Common myeloid progenitor, CD34-positive (primary cell): Measurements from ENCODE around the gene AGBL1.

ENCODE experiments used
- CTCF ChIA-PET: fragments of 350-600 bp; sonication (Branson Sonifier 250); formaldehyde crosslinking; loops from one replicate; lab custom pipeline; 2021; ENCODE audit warnings: antibody characterized with exemption; lab: Charles Lee
- POLR2A ChIA-PET: fragments of 350-600 bp; sonication (Branson Sonifier 250); formaldehyde crosslinking; loops from one replicate; lab custom pipeline; 2021; ENCODE audit warnings: antibody characterized with exemption; lab: Charles Lee
- DNase-seq, 3 donors: peaks; one replicate each; pipeline versions ENCODE4 v3.0.0 to v3.0.0-alpha.2; 2013
- H3K27ac ChIP-seq, 2 experiments: 1 replicate in 1 of 2; 2 replicates in 1 of 2; pipeline ENCODE4 v1.7.0; 2013; ENCODE audit warnings: inconsistent platforms in 2 of 2, low read length in 2 of 2, mild to moderate bottlenecking in 2 of 2, low read depth in 1 of 2, moderate library complexity in 1 of 2; ENCODE audit not compliant: severe bottlenecking in 2 of 2, insufficient read depth in 1 of 2, poor library complexity in 1 of 2
- H3K27me3 ChIP-seq, 5 experiments: replicated peaks in 2 of 5; 1 replicate in 3 of 5; 2 replicates in 2 of 5; pipeline versions ENCODE4 v1.6.1 to v1.7.0; 2013; ENCODE audit warnings: low read length in 4 of 5, mild to moderate bottlenecking in 2 of 5, moderate library complexity in 2 of 5, inconsistent platforms in 1 of 5; ENCODE audit not compliant: insufficient read depth in 5 of 5, control insufficient read depth in 4 of 5
- H3K36me3 ChIP-seq, 4 experiments: 1 replicate in 2 of 4; 2 replicates in 2 of 4; pipeline versions ENCODE4 v1.6.1 to v1.7.0; 2013; ENCODE audit warnings: low read length in 3 of 4, control low read depth in 1 of 4, mild to moderate bottlenecking in 1 of 4; ENCODE audit not compliant: control insufficient read depth in 4 of 4, insufficient read depth in 4 of 4
- H3K4me1 ChIP-seq, 4 experiments: 1 replicate in 3 of 4; 2 replicates in 1 of 4; pipeline versions ENCODE4 v1.6.1 to v1.7.1; 2013; ENCODE audit warnings: low read length in 3 of 4, mild to moderate bottlenecking in 3 of 4, control low read depth in 1 of 4, inconsistent platforms in 1 of 4, moderate library complexity in 1 of 4; ENCODE audit not compliant: control insufficient read depth in 4 of 4, insufficient read depth in 4 of 4; ENCODE audit errors: control extremely low read depth in 1 of 4
- H3K4me3 ChIP-seq, 7 experiments: 1 replicate in 4 of 7; 2 replicates in 3 of 7; pipeline versions ENCODE4 v1.5.1 to v1.7.0; 2013; ENCODE audit warnings: mild to moderate bottlenecking in 7 of 7, low read length in 6 of 7, moderate library complexity in 6 of 7, inconsistent platforms in 2 of 7, low read depth in 2 of 7, control low read depth in 1 of 7; ENCODE audit not compliant: insufficient read depth in 4 of 7, control insufficient read depth in 1 of 7; ENCODE audit errors: extremely low read depth in 1 of 7
- H3K9me3 ChIP-seq, 5 experiments: 1 replicate in 4 of 5; 2 replicates in 1 of 5; pipeline versions ENCODE4 v1.6.1 to v1.7.1; 2013; ENCODE audit warnings: low read length in 4 of 5, mild to moderate bottlenecking in 2 of 5, inconsistent platforms in 1 of 5, low read depth in 1 of 5, moderate library complexity in 1 of 5; ENCODE audit not compliant: control insufficient read depth in 4 of 5, insufficient read depth in 2 of 5; ENCODE audit errors: control extremely low read depth in 1 of 5
- WGBS: methylation state at CpG from one replicate; pipeline ENCODE4 v1.1.5; 2013; ENCODE audit not compliant: insufficient coverage; 5-methylcytosine and 5-hydroxymethylcytosine counted together

Gene AGBL1

DNA sequence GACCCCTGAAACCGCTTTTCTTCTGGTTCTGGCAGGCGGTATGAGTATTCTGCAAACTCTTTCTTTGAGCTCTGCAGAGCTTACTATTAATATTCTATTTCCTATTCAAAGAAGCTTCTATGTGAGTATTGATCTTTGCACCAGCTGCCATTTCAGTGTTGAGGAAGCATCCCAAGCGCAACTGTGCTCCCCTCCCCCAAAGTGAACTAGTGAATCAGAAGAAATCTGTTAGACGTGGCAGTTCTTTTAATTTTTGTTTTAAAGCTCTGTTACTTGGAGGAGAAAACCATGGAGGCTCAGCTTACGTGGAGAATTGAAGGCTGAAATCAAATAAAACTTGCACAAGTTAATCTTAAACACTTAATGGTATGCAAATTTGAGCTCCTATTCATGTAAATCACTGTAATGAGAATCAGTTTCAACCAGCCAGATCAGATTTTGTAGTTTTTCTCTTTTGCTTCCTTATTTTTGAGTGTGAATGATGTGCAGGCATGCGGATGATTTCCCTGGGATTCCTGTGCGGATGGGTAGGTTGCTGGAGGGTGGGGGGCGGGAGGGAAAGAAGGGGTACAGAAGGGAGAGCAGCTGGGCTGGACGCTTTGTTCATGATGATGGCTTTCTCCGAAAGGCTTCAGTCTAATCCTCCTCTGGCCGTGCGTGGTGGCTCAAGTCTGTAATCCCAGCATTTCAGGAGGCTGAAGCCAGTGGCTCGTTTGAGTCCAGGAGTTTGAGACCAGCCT is 16.1 kb upstream of the AGBL1 start:
- peaks cover 0 to 4% (median 0%) of the 10 kb centered on the region in 5 experiments for H3K9me3 ChIP-seq
- ChIA-PET POLR2A (no interaction called here), CTCF (interaction anchor here (1.1 to 1.2 kb wide), 2 partner anchors 11 to 18 kb away, joined by 3 read pairs; no protein-coding TSS in a partner anchor)
- H3K27ac ChIP-seq, result no peak overlapping the region
- H3K27me3 ChIP-seq, result peaks cover 0 to 5% (median 0%) of the 10 kb centered on the region in 5 experiments
- no peaks in the 10 kb centered on the region for H3K36me3 ChIP-seq
- no peak overlapping the region for H3K4me3 ChIP-seq
- H3K4me1 ChIP-seq, result no peaks in the 10 kb centered on the region
- DNase-seq, result no peak
- 98% methylated on average over 9 of the region's 13 CpGs for WGBS

DNA sequence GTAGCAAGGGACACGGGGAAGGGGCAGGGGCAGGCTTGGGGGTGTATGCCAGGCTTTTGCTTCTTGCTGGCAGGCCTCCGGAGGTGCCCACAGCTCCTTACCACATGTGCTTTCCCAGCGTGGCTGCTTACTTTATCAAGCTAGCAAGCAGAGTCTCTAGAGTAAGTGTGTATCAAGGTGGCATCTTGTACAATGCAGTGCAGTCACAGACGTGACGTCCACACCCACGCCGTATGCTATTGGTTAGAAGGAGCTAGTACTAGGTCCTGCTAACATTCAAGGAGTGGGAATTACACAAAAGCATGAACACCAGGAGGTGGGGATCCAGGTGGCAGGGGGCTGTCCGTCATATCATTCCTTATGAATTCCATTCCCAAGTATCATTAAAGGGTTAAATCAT is 15.3 kb upstream of the AGBL1 start:
- no peaks in the 10 kb centered on the region for H3K4me1 ChIP-seq
- CTCF ChIA-PET, result interaction anchor here (1.2 kb wide), 1 partner anchor 19 kb away, joined by 3 read pairs; no protein-coding TSS in a partner anchor
- 97% methylated on average over 7 of the region's 8 CpGs for WGBS

DNA sequence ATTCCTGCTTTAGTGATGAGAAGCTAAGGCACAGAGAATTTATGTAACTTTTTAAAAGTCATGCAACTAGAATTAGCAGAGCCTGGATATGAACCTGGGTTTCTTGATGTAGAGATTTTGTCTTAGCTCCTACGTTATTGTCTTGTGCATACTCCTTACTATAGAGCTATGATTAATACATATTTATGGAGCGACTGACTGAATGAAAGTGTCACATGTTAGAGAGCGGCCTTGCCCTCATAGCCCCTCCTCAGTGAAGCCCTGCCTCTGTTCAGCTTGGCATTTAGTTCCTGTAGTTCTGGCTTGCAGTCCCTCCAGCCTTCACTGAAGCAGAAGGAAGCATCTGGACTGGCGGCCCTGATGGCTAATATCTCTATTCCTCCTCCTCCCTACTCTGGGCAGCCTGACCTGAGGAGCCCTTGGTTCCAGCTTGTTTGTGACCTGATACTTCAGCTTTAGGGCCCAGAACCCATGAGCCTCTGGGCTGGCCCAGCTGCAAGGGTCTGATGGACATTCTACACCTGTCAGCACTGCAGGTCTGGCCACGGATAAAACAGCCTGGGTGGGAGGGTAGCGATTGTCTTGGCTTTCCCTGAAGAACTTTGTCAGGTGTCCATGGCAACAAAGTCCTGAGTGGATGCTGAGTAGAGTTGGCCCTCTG is 13.4 kb upstream of the AGBL1 start:
- CTCF ChIA-PET, result no interaction called here
- Histone ChIP-seq H3K27ac (no peak overlapping the region), H3K9me3 (peaks cover 0 to 4% (median 0%) of the 10 kb centered on the region in 5 experiments), H3K4me3 (no peak overlapping the region), H3K36me3 (no peaks in the 10 kb centered on the region), H3K27me3 (peaks cover 0 to 5% (median 0%) of the 10 kb centered on the region in 5 experiments), H3K4me1 (no peaks in the 10 kb centered on the region)
- DNase-seq, result peak in 1 of 3 donors; percentile 18
- POLR2A ChIA-PET, result no interaction called here
- 76% methylated on average over 4 of the region's 6 CpGs for WGBS

More for the DNA sequence above, 15.3 kb upstream of the AGBL1 start:
- POLR2A ChIA-PET, result no interaction called here
- Histone ChIP-seq H3K36me3 (no peaks in the 10 kb centered on the region), H3K27ac (no peak overlapping the region), H3K9me3 (peaks cover 0 to 4% (median 0%) of the 10 kb centered on the region in 5 experiments), H3K4me3 (no peak overlapping the region), H3K27me3 (peaks cover 0 to 5% (median 0%) of the 10 kb centered on the region in 5 experiments)
- no peak for DNase-seq

- Histone ChIP-seq H3K4me1 (no peaks in the 10 kb centered on the region), H3K27ac (no peak overlapping the region), H3K27me3 (peaks cover 0 to 7% (median 0%) of the 10 kb centered on the region in 5 experiments), H3K4me3 (no peak overlapping the region), H3K36me3 (no peaks in the 10 kb centered on the region), H3K9me3 (no peaks in the 10 kb centered on the region)
- CTCF ChIA-PET, result no interaction called here
- no peak for DNase-seq
- WGBS, result no CpG with 5 or more reads among the region's 1 CpG
- POLR2A ChIA-PET, result no interaction called here
Measured at GRCh38 chr15:86073281-86073680, 6.4 kb upstream of the AGBL1 start.

GRCh38 chr15:86076468-86076867 is 3.2 kb upstream of the AGBL1 start:
- Histone ChIP-seq H3K27ac (no peak overlapping the region), H3K4me1 (no peaks in the 10 kb centered on the region), H3K36me3 (no peaks in the 10 kb centered on the region), H3K27me3 (peaks cover 0 to 7% (median 0%) of the 10 kb centered on the region in 5 experiments), H3K4me3 (no peak overlapping the region), H3K9me3 (no peaks in the 10 kb centered on the region)
- CTCF ChIA-PET, result no interaction called here
- POLR2A ChIA-PET, result no interaction called here
- no peak for DNase-seq
- WGBS, result 84% methylated on average over 3 of the region's 3 CpGs

DNA sequence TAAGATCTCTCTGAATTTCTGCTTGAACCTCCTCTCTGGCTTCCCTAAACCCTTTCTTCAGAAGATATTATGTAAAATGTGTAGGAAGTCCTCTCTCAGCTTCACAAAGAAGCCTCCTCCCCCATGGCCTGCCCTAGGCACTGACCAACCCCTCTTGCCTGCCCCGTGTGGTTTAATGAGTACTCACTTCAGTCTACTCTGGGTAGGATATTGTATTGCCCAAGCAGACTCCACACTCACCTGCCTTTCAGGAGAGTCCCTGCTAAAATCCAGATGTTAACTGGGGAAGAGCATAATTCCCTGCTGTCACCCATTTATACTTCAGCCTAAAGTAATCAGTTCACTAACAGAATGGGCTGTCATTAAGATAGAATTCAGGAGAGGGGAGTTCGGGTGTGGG is 2.6 kb upstream of the AGBL1 start:
- Histone ChIP-seq H3K27ac (no peak overlapping the region), H3K4me1 (no peaks in the 10 kb centered on the region), H3K4me3 (no peak overlapping the region), H3K9me3 (no peaks in the 10 kb centered on the region), H3K36me3 (no peaks in the 10 kb centered on the region), H3K27me3 (peaks cover 0 to 7% (median 0%) of the 10 kb centered on the region in 5 experiments)
- WGBS, result 70% methylated on average over 1 of the region's 2 CpGs
- POLR2A ChIA-PET, result no interaction called here
- CTCF ChIA-PET, result no interaction called here
- no peak for DNase-seq

GRCh38 chr15:86080302-86080701 is 631 bp downstream of the AGBL1 start:
- ChIA-PET CTCF (no interaction called here), POLR2A (no interaction called here)
- Histone ChIP-seq H3K27ac (no peak overlapping the region), H3K4me1 (peaks cover 0 to 13% (median 0%) of the 10 kb centered on the region in 4 experiments), H3K4me3 (no peak overlapping the region), H3K27me3 (peaks cover 0 to 5% (median 0%) of the 10 kb centered on the region in 5 experiments), H3K9me3 (no peaks in the 10 kb centered on the region), H3K36me3 (no peaks in the 10 kb centered on the region)
- no peak for DNase-seq
- WGBS, result no CpG with 5 or more reads among the region's 1 CpG
